Testis (tissue), 3 donors: ENCODE measurements around the gene DCDC2. TPM values are rescaled to one million over a fixed set of nuclear protein-coding genes. Genes with fewer than 3 reads are reported as not detected.

Experiments used
- DNase-seq: peaks from one replicate; pipeline ENCODE4 v3.0.0-alpha.2; 2019
- H3K27ac ChIP-seq, 2 donors: fragments of 200-600 bp; sonication (generic); one replicate each; pipeline ENCODE4 v1.5.1; 2019
- H3K27me3 ChIP-seq: fragments of 200-600 bp; sonication (generic); one replicate; pipeline ENCODE4 v1.5.1; 2019
- H3K36me3 ChIP-seq: fragments of 200-600 bp; sonication (generic); one replicate; pipeline ENCODE4 v1.5.1; 2017; ENCODE audit warnings: low read depth; ENCODE audit errors: missing control alignments
- H3K4me1 ChIP-seq: fragments of 200-600 bp; sonication (generic); one replicate; pipeline ENCODE4 v1.5.1; 2019
- H3K4me3 ChIP-seq, 2 donors: fragments of 200-600 bp; sonication (generic); one replicate each; pipeline ENCODE4 v1.5.1; 2017 to 2019
- H3K9me3 ChIP-seq: fragments of 200-600 bp; sonication (generic); one replicate; pipeline ENCODE4 v1.5.1; 2017
- CTCF ChIP-seq, 3 experiments: fragments of 450-650 bp in 2 of 3; fragments of 200-600 bp in 1 of 3; sonication (generic) in 1 of 3; IDR thresholded peaks; one replicate each; pipeline ENCODE4 v1.5.1; 2016 to 2019; ENCODE audit warnings: antibody characterized with exemption in 3 of 3, mild to moderate bottlenecking in 2 of 3, moderate library complexity in 1 of 3
- POLR2A ChIP-seq: fragments of 450-650 bp; IDR thresholded peaks from one replicate; pipeline ENCODE4 v1.6.1; 2017; ENCODE audit warnings: antibody characterized with exemption, mild to moderate bottlenecking, moderate library complexity
- WGBS, 2 donors: methylation state at CpG; one replicate each; pipeline ENCODE4 v1.1.5; 2018; 5-methylcytosine and 5-hydroxymethylcytosine counted together
- intact Hi-C: fragments of 100-400 bp; cut with DNase I; formaldehyde crosslinking; loops from one replicate; pipeline ENCODE4 v1.15.1; 2023; ENCODE audit warnings: low total_unique reads
- polyA plus RNA-seq: library from polyadenylated mRNA; stranded (reverse); fragments of 350-450 nt; fragmentation: Illumina TruSeq; extraction: RNeasy Lipid Tissue Mini Kit (QIAGEN cat#74804); gene quantifications from one replicate; pipeline ENCODE4 v1.2.3, GENCODE V29; 2014; ENCODE audit warnings: low read depth, low replicate concordance; ENCODE audit not compliant: insufficient read depth
- total RNA-seq, 2 donors: library from RNA; depleted of rRNA; stranded (reverse); fragments of >200 nt; gene quantifications; one replicate each; pipeline ENCODE4 v1.2.3, GENCODE V29; 2016

The DCDC2 gene
- total and polyA plus RNA-seq, 3 donors from 2014 or later, result 2.4 to 11.1 (median 3.0) TPM

- H3K4me3 ChIP-seq, result no peak overlapping the region
- 24 to 33% methylated on average over 10 of the region's 10 CpGs for WGBS, 2 donors
- intact Hi-C loops, result no loop called here
Measured at GRCh38 chr6:24283043-24283985, 74.5 kb downstream of the DCDC2 start.

DNA sequence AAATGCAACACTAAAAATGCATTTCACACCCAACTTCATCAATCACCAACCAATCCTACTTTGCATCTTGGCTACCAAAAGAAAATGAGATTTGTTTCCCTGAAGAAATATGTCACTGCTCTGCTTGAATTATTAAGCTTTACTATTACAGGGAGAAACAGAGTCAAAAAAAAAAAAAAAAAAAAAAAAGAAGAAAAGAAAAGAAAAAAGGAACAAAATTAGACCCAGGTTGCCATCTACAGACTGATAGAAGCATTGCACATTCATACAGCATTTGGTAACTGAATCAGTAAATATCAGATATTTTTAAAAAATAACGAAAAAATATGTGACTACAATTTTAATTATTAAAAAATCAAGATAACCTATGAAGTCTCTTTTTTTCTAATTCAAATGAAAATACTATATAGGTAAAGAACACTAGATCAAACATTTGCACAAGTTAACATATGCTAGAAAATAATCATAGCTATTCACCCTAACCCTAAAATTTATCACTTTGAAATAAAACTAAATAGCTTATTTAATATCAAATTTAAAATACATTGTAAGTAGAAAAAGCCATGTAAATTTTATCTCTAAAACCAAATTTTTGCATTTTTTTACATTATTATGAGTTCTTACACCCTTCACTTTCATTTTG is 83.3 kb downstream of the DCDC2 start:
- no peaks in the 10 kb centered on the region for H3K27me3 ChIP-seq
- H3K27ac ChIP-seq, result no peak overlapping the region
- peak in 1 of 3 experiments; percentile 50 for TF ChIP-seq CTCF (IDR thresholded peaks at IDR 0.05)
- TF ChIP-seq POLR2A, result no peak
- no peaks in the 10 kb centered on the region for H3K36me3 ChIP-seq
- DNase-seq, result no peak
- WGBS, 2 donors, result 18 to 20% methylated on average over 1 of the region's 1 CpG
- H3K9me3 ChIP-seq, result no peaks in the 10 kb centered on the region
- H3K4me3 ChIP-seq, result no peak overlapping the region
- no peaks in the 10 kb centered on the region for H3K4me1 ChIP-seq
- intact Hi-C loops, result no loop called here

More at GRCh38 chr6:24283043-24283985, 74.5 kb downstream of the DCDC2 start:
- DNase-seq, result peak; percentile 81
- Histone ChIP-seq H3K27me3 (no peaks in the 10 kb centered on the region), H3K36me3 (no peaks in the 10 kb centered on the region), H3K9me3 (no peaks in the 10 kb centered on the region), H3K4me1 (no peaks in the 10 kb centered on the region), H3K27ac (no peak overlapping the region)
- TF ChIP-seq CTCF (IDR thresholded peaks at IDR 0.05), result peak; percentile 21 to 59 (median 37)
- TF ChIP-seq POLR2A, result no peak

DNA sequence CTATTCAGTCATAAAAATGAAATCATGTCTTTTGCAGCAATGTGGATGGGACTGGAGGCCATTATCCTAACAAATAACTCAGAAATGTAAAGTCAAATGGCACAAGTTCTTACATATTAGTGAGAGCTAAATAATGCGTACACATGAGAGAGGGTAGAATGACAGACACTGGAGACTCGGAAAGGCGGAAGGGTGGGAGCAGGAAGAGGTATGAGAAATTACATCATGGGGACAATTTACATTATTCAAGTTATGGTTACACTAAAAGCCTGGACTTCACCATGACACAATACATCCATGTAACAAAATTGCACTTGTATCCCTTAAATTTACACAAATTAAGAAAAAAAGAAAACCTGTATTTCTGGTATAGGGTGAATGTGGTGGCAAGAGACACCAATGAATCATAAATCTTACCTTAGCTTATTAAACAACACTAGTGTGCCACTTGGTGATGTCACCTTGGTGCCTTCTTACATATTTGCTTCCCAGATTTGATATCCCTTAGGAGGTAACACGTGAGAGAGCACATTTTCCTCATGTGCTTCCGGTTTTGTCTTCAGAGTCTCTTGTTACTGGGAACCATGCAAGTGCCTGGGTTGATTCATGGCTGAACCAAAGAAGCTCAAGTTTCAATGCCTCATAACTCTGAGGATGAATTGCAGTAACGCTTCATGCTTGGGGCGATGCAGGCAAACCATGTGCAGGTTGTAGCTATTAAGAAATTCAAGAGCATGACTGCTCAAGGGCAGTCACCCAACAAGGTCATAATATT is 84.6 kb downstream of the DCDC2 start:
- H3K27me3 ChIP-seq, result no peaks in the 10 kb centered on the region
- 73 to 75% methylated on average over 7 of the region's 7 CpGs for WGBS, 2 donors
- no peak for DNase-seq
- H3K9me3 ChIP-seq, result no peaks in the 10 kb centered on the region
- intact Hi-C loops, result no loop called here
- no peak overlapping the region for H3K4me3 ChIP-seq
- TF ChIP-seq CTCF (IDR thresholded peaks at IDR 0.05), result no peak
- TF ChIP-seq POLR2A, result no peak
- no peaks in the 10 kb centered on the region for H3K36me3 ChIP-seq
- H3K27ac ChIP-seq, result no peak overlapping the region
- H3K4me1 ChIP-seq, result no peaks in the 10 kb centered on the region

DNA sequence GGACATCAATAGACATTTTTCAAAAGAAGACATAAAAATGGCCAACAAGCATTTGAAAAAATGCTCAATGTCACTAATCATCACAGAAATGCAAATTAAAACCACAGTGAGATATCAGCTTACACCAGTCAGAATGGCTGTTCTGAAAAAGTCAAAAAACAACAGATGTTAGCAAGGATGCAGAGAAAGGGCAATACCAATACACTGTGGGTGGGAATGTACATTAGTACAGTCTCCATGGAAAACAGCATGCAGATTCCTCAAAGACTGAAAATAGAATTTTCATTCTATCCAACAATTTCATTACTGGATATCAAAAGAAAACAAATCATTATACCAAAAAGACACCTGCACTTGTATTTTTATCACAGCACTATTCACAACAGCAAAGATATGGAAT is 85.3 kb downstream of the DCDC2 start:
- H3K36me3 ChIP-seq, result no peaks in the 10 kb centered on the region
- H3K9me3 ChIP-seq, result no peaks in the 10 kb centered on the region
- no peak overlapping the region for H3K4me3 ChIP-seq
- TF ChIP-seq CTCF (IDR thresholded peaks at IDR 0.05), result no peak
- TF ChIP-seq POLR2A, result no peak
- H3K27me3 ChIP-seq, result no peaks in the 10 kb centered on the region
- DNase-seq, result no peak
- intact Hi-C loops, result no loop called here
- H3K4me1 ChIP-seq, result no peaks in the 10 kb centered on the region
- no peak overlapping the region for H3K27ac ChIP-seq
